ENCODE results near the gene PDZD2. TPM values are rescaled to one million over a fixed set of nuclear protein-coding genes. Genes with fewer than 3 reads are reported as not detected.

The PDZD2 gene
- total RNA-seq, 2 donors from 2014 or later, result 6.6 to 14.6 TPM

GRCh38 chr5:31990701-31991110, 351.8 kb downstream of the PDZD2 start:
- Histone ChIP-seq H3K36me3 (ENCODE audit: control insufficient read depth, insufficient read depth, low read length) (no peaks in the 10 kb centered on the region), H3K27ac (ENCODE audit: low read depth, low read length) (no peak overlapping the region), H3K4me1 (ENCODE audit: control insufficient read depth, insufficient read depth, low read length) (no peaks in the 10 kb centered on the region), H3K9me3 (ENCODE audit: control insufficient read depth, low read length) (peaks cover 4% of the 10 kb centered on the region), H3K4me3 (ENCODE audit: low read length) (no peak overlapping the region), H3K9ac (ENCODE audit: extremely low read depth, low read length, poor library complexity, severe bottlenecking) (no peak overlapping the region), H3K27me3 (ENCODE audit: control insufficient read depth, insufficient read depth, low read length, poor library complexity, severe bottlenecking) (peaks cover 7% of the 10 kb centered on the region)
- TF ChIP-seq CTCF (conservative IDR thresholded peaks at IDR 0.05), result no peak
- WGBS, 2 experiments (ENCODE audit: insufficient coverage in 1 of 2, insufficient read length in 1 of 2), result 83 to 86% methylated on average over 3 of the region's 3 CpGs
- no peak for DNase-seq
- Mint-ChIP-seq H3K27ac (no peak overlapping the region), H3K9me3 (peaks cover 6% of the 10 kb centered on the region), H3K4me1 (peaks cover 17% of the 10 kb centered on the region), H3K4me3 (no peak overlapping the region), H3K36me3 (ENCODE audit: low read depth) (peaks cover 13% of the 10 kb centered on the region), H3K27me3 (ENCODE audit: insufficient read depth) (no peaks in the 10 kb centered on the region)

- Histone ChIP-seq H3K27me3 (ENCODE audit: control insufficient read depth, insufficient read depth, low read length, poor library complexity, severe bottlenecking) (peaks cover 7% of the 10 kb centered on the region), H3K9me3 (ENCODE audit: control insufficient read depth, low read length) (peaks cover 2% of the 10 kb centered on the region), H3K4me3 (ENCODE audit: low read length) (no peak overlapping the region), H3K4me1 (ENCODE audit: control insufficient read depth, insufficient read depth, low read length) (no peaks in the 10 kb centered on the region), H3K9ac (ENCODE audit: extremely low read depth, low read length, poor library complexity, severe bottlenecking) (no peak overlapping the region), H3K36me3 (ENCODE audit: control insufficient read depth, insufficient read depth, low read length) (no peaks in the 10 kb centered on the region), H3K27ac (ENCODE audit: low read depth, low read length) (no peak overlapping the region)
- Mint-ChIP-seq H3K4me1 (peaks cover 22% of the 10 kb centered on the region), H3K9me3 (peaks cover 6% of the 10 kb centered on the region), H3K4me3 (no peak overlapping the region), H3K27me3 (ENCODE audit: insufficient read depth) (no peaks in the 10 kb centered on the region), H3K36me3 (ENCODE audit: low read depth) (peaks cover 11% of the 10 kb centered on the region), H3K27ac (peak overlapping the region; percentile 64)
- TF ChIP-seq CTCF (conservative IDR thresholded peaks at IDR 0.05), result no peak
- DNase-seq, result no peak
- 91% methylated on average over 1 of the region's 2 CpGs; no CpG with 5 or more reads in 1 of the 2 experiments for WGBS, 2 experiments (ENCODE audit: insufficient coverage in 1 of 2, insufficient read length in 1 of 2)
These were observed 353.4 kb downstream of the PDZD2 start for GRCh38 chr5:31992377-31992776.

GRCh38 chr5:31993165-31993961, 354.4 kb downstream of the PDZD2 start:
- peaks cover 24% of the 10 kb centered on the region for H3K4me1 Mint-ChIP-seq
- Histone ChIP-seq H3K27ac (ENCODE audit: low read depth, low read length) (no peak overlapping the region), H3K27me3 (ENCODE audit: control insufficient read depth, insufficient read depth, low read length, poor library complexity, severe bottlenecking) (peaks cover 10% of the 10 kb centered on the region), H3K36me3 (ENCODE audit: control insufficient read depth, insufficient read depth, low read length) (no peaks in the 10 kb centered on the region), H3K4me1 (ENCODE audit: control insufficient read depth, insufficient read depth, low read length) (no peaks in the 10 kb centered on the region), H3K4me3 (ENCODE audit: low read length) (no peak overlapping the region), H3K9ac (ENCODE audit: extremely low read depth, low read length, poor library complexity, severe bottlenecking) (no peak overlapping the region), H3K9me3 (ENCODE audit: control insufficient read depth, low read length) (no peaks in the 10 kb centered on the region)
- H3K4me3 Mint-ChIP-seq, result no peak overlapping the region
- H3K27ac Mint-ChIP-seq, result peak overlapping the region; percentile 64
- DNase-seq, result no peak
- peaks cover 4% of the 10 kb centered on the region for H3K36me3 Mint-ChIP-seq (ENCODE audit: low read depth)
- no peaks in the 10 kb centered on the region for H3K27me3 Mint-ChIP-seq (ENCODE audit: insufficient read depth)
- 97 to 100% methylated on average over 5 to 6 of the region's 6 CpGs for WGBS, 2 experiments (ENCODE audit: insufficient coverage in 1 of 2, insufficient read length in 1 of 2)
- TF ChIP-seq CTCF (conservative IDR thresholded peaks at IDR 0.05), result no peak
- no peaks in the 10 kb centered on the region for H3K9me3 Mint-ChIP-seq
